GM12872 (cell line): ENCODE measurements around the gene CLTA.
A peak's percentile ranks its signal among the peaks of the same experiment; 100 is the strongest.

Source experiments
- TF ChIP-seq, protein P1 (sequence below): IDR thresholded peaks from 3 replicates; pipeline ENCODE4 v1.5.1; 2011; ENCODE audit warnings: low read depth, mild to moderate bottlenecking, low read length, moderate library complexity; ENCODE audit not compliant: insufficient read depth

The CLTA gene

DNA sequence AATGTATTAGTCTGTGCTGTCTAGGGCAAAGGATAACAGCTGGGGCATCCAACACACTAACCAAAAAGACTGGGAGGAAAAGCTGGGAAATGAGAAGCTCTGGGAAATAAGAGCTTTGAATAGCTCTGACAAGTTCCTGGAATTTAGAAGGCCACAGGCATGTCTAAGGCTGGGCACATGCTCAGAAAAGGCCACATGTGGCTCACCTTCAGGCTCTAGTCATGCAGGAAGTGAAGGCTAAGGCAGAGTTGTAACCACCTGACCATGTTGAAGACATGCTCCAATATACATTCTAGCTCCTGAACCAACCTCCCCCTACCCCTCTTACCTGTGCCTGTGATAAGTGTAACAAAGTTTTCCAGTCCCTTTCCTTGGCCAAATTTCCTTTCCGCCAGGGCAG, 31.7 kb downstream of the CLTA start:
- TF ChIP-seq, protein P1, sequence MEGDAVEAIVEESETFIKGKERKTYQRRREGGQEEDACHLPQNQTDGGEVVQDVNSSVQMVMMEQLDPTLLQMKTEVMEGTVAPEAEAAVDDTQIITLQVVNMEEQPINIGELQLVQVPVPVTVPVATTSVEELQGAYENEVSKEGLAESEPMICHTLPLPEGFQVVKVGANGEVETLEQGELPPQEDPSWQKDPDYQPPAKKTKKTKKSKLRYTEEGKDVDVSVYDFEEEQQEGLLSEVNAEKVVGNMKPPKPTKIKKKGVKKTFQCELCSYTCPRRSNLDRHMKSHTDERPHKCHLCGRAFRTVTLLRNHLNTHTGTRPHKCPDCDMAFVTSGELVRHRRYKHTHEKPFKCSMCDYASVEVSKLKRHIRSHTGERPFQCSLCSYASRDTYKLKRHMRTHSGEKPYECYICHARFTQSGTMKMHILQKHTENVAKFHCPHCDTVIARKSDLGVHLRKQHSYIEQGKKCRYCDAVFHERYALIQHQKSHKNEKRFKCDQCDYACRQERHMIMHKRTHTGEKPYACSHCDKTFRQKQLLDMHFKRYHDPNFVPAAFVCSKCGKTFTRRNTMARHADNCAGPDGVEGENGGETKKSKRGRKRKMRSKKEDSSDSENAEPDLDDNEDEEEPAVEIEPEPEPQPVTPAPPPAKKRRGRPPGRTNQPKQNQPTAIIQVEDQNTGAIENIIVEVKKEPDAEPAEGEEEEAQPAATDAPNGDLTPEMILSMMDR: no peak

DNA sequence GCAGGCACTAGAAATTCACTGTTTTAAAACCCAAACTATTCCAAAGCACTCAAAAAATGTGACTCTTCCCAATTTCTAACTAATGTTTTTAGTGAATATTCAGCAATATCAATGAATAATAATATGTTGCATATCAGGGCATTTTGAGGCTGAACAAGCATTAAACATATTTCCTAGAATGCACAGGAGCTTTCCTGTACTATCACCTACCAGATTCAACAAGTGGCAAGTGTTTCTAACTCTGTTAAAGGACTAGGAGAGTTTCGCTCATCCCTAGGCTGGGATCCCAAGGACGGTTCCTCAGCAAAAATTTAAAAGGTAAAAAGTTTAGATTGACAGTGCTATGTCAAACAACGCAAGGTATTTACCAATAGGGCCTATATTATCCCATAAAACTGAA, 46.5 kb downstream of the CLTA start:
- TF ChIP-seq, protein P1: no peak

DNA sequence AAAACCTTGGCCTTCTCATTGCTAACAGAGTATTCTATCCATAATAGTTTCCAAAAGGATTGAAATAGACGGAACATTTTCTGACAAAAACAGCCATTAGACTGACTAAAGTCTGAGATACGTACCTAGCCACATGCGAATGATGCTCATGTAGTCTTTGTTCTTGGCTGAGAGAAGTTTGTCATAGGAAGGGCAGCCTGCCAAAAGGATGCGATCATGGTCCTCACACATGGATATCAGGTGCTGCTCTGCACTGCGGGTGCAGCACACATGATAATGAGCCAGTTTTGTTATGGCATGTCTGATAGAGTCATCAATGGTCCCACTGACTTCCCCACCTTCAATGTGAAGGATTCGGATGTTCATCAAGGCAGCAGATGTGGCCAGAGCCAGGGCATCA, 55.2 kb downstream of the CLTA start:
- TF ChIP-seq, protein P1: no peak

DNA sequence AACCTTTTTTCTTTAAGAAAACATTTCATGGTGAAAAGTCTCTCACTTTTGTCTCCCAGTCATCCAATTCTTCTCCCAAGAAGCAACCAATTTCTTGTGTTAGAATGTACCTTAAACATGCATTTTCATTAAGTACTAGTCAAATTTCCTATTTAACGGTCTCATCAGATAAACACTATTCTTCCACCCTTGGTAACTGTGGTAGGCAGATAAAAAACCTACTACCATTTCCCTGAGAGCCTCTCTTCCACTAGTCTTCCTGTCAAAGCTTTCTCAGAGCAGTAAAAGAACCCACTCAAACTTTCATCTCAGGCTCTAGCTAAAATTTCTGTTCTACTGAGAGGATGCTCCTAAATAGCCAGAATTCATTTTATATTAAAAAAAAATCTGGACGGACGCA, 56.6 kb downstream of the CLTA start:
- TF ChIP-seq, protein P1: no peak

DNA sequence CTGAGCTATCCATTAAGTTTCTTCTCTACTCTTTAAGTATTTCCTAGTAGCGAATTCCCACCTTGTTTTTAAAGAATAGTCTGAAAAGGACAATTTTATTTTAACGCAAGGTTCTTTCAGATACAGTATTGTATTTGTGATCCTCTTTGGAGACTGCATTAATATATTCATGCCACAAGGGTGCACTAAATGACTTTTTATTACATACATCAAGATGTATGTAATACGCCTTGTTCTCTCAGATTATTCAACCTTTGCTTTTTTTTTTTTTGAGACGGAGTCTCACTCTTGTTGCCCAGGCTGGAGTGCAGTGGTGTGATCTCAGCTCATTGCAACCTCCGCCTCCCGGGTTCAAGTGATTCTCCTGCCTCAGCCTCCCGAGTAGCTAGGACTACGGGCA, 57.3 kb downstream of the CLTA start:
- TF ChIP-seq, protein P1: peak; percentile 30; the same call in 1 of the 3 replicates

DNA sequence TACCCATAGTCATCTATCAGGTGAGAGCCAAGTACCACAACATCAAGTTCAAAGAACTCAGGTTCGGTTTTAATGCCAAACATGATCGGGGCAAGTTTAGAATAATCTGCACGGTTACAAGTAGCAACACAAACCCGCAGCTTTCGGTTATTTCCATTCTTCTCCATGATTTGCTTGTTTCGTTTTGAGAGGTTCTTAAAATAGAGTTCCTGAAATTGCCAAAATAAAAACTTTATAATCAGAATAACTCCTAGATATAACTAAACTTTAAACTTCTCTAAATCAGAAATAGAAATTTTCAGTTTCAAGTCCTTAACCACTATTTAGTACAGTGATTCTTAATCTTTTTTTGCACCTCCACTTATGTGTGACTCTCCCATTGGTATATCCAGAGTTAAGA, 58.5 kb downstream of the CLTA start:
- TF ChIP-seq, protein P1: no peak

DNA sequence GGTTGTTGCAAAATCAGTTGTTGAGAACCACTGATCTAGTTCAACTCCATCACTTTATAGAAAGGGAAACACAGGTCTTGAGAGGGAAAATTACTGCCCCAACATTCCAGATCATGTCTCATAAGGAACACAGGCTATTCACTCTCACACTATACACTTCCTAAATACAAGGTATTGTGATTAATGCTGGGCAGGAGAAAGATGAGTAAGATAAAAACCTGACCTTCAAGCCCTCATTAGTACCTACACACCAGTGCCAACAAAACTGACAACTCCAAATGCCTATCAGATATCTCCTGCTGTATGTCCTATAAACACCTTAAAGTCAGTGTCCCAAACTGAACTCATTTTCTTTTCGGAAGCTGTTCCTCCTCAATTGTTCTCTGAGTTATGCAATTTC, 59.4 kb downstream of the CLTA start:
- TF ChIP-seq, protein P1: no peak

DNA sequence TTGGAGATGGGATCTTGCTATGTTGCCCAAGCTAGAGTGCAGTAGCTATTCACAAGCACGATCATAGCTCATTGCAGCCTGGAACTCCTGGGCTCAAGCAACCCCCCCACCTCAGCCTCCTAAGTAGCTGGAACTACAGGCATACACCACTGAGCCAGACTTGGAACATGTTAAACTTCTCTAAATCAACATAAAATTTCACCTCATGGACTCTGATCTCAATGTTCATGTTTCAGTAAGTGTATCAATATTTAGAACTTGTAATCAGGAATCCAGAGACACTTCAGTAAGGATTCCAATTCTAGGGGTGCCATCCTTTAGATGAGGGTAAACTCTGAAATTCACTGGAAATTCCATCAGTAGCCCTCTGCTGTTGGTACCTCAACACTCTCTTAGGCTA, 60.7 kb downstream of the CLTA start:
- TF ChIP-seq, protein P1: no peak
